ENCODE results near the gene ZNF202.

ZNF202 gene

DNA sequence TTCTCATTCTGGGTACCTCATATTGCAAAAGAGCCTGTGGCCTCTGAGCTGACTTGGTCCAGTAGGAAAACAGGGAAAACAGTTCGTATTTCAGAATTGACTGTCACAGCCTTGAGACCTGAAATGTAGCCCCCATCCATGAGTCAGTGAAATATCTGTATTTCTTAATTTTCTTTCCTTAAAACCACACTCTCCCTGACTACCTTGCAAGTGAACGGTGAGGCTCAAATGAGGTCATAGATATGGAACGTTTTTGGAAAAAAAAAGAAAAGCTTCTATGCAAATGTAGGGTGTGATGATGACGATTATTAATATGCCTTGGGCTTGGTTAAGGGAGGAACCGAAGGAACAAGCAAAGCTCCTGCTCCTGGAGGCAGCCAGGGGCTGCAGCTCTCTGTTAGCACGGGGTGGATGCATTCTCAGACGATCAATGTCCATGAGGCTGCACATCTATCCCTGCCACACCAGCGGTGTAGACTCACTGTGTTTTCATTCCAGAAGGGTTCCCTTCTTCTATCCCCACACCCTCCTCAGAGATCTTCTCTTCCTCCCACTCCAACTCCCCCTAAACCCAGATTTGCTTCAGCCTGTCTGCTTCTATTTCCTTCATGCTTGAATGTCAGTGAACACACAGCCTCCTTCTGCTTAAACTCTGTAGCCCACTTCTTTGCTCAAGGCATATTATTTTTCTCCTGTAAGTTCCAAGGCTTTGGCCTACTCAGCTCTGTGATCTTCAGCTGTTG, 57.9 kb downstream of the ZNF202 start:
- no peak for DNase-seq (ENCODE audit: low read depth)

DNA sequence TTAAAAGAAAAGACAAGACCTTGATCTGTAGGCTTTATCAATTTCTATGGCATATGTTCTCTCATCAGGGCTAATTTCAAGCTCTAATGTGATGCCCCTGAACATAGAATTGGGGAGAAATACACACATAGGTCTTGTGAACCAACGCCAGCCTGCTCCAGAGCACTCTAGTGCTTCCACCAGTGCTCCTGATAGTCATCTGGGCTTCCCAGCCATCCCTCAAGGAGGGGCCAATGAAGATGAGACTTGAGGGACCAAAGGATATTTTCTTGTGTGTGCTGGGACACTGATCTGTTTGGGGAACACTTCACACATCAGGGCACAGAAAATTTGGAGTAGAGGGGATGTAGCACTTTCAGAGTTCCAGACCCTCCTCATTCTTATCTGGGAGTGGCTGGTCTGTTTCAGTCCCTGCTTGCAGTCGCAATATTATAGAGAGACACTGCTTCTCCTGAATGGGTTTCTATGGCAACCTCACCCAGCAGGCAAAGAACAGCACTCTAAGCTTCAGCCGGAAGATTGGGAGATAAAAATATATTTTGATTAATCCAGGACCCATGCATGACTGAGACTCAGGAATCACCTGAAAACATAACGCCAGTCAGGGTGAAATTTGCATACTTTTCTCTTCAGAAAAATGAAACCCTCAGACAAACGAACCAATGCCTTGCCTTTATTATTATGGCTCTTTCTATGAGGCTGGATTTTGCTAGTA, 58.6 kb downstream of the ZNF202 start:
- DNase-seq (ENCODE audit: low read depth) = no peak

- no peak for DNase-seq (ENCODE audit: low read depth)
Measured at GRCh38 chr11:123681030-123681429, 60.4 kb downstream of the ZNF202 start.

- no peak for DNase-seq (ENCODE audit: low read depth)
Measured at GRCh38 chr11:123678246-123678645, 63.2 kb downstream of the ZNF202 start.

DNA sequence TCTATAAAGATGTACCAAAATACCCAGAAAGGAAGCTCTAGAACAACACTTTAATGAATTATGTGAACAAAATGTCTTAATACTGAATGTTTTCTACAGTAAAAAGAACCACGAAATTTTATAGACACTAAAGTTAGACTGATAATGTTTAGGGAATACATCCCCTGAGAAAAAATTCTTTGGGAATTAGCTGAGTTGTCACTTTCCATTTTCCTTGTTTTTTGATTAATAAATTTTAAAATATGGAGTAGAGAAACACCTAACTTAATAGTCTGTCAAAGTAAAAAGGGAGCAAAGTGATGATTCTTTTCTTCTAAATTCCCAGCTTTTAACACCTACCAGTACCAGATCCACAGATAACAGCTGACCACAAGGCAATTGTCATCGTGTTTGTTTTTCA, 64.0 kb downstream of the ZNF202 start:
- no peak for DNase-seq (ENCODE audit: low read depth)

DNA sequence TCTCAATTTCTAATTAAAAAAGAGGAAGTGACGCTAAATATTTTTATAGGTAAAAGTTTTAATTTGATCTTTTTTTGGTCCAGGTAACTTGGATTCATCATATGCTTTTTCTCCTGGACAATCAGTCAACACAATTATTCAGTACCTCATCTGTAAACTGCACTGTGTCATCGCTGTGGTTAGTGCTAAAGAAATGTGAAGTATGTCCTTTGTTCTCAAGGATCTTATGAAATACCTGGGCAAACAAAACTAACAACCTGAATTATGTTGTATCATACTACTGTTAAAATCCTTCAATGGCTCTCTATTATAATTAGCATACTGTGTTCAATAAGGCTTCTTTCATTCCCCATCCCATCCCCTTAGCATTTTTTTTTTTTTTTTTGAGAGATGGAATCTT, 67.2 kb downstream of the ZNF202 start:
- no peak for DNase-seq (ENCODE audit: low read depth)

All from activated T-helper 9 cell treated with anti-CD3 and anti-CD28 coated beads, Interleukin-2, amount 50 U/mL, for 16 hours (primary cell).